Stimulated activated CD4-positive, alpha-beta T cell treated with anti-CD3 and anti-CD28 coated beads, TNF-alpha, amount 100 ng/mL, for 4 hours (primary cell): ENCODE data around the gene AMDHD1.
"Not testable (repeated sequence)": the region's sequence is repeated elsewhere in the genome, so short reads cannot be mapped to it uniquely, and the experiment has no call there.

Experiments
- DNase-seq, 3 experiments: peaks; one replicate each; pipeline ENCODE4 v3.0.0-alpha.2; 2020; ENCODE audit warnings: low read depth in 3 of 3

Gene AMDHD1

GRCh38 chr12:95966287-95966870 lies 23.2 kb downstream of the AMDHD1 start:
- no peak for DNase-seq

- no peak for DNase-seq
Observed at GRCh38 chr12:95967301-95967700, 24.2 kb downstream of the AMDHD1 start.

- DNase-seq: not testable (repeated sequence)
Observed at GRCh38 chr12:95969116-95969515, 26.0 kb downstream of the AMDHD1 start.

- no peak for DNase-seq
Observed at GRCh38 chr12:95970905-95971304, 27.8 kb downstream of the AMDHD1 start.

- DNase-seq: no peak
Observed at GRCh38 chr12:95972832-95973456, 29.8 kb downstream of the AMDHD1 start.

- DNase-seq: no peak
Observed at GRCh38 chr12:95974358-95974757, 31.2 kb downstream of the AMDHD1 start.

GRCh38 chr12:95975491-95975890 lies 32.4 kb downstream of the AMDHD1 start:
- DNase-seq: no peak

- DNase-seq: no peak
Observed at GRCh38 chr12:95976416-95976832, 33.3 kb downstream of the AMDHD1 start.

- no peak for DNase-seq
Observed at GRCh38 chr12:95977764-95978305, 34.7 kb downstream of the AMDHD1 start.

- no peak for DNase-seq
Observed at GRCh38 chr12:95978351-95978750, 35.2 kb downstream of the AMDHD1 start.

- no peak for DNase-seq
Observed at GRCh38 chr12:95978774-95979173, 35.6 kb downstream of the AMDHD1 start.

- no peak for DNase-seq
Observed at GRCh38 chr12:95980437-95980836, 37.3 kb downstream of the AMDHD1 start.

- DNase-seq: no peak
Observed at GRCh38 chr12:95982602-95983001, 39.5 kb downstream of the AMDHD1 start.

- no peak for DNase-seq
Observed at GRCh38 chr12:95984682-95985081, 41.6 kb downstream of the AMDHD1 start.

GRCh38 chr12:95986635-95987570 lies 43.8 kb downstream of the AMDHD1 start:
- no peak for DNase-seq

- no peak for DNase-seq
Observed at GRCh38 chr12:95988506-95989275, 45.6 kb downstream of the AMDHD1 start.

- DNase-seq: no peak
Observed at GRCh38 chr12:95989504-95990123, 46.5 kb downstream of the AMDHD1 start.

- no peak for DNase-seq
Observed at GRCh38 chr12:95990136-95990535, 47.0 kb downstream of the AMDHD1 start.

GRCh38 chr12:95993907-95994306 lies 50.8 kb downstream of the AMDHD1 start:
- DNase-seq: no peak

- no peak for DNase-seq
Observed at GRCh38 chr12:95994476-95994875, 51.3 kb downstream of the AMDHD1 start.
